Common myeloid progenitor, CD34-positive (primary cell): ENCODE results near the gene SAMD5.

Source experiments
- CTCF ChIA-PET: fragments of 350-600 bp; sonication (Branson Sonifier 250); formaldehyde crosslinking; loops from one replicate; lab custom pipeline; 2021; ENCODE audit warnings: antibody characterized with exemption; lab: Charles Lee
- POLR2A ChIA-PET: fragments of 350-600 bp; sonication (Branson Sonifier 250); formaldehyde crosslinking; loops from one replicate; lab custom pipeline; 2021; ENCODE audit warnings: antibody characterized with exemption; lab: Charles Lee
- DNase-seq, 3 donors: peaks; one replicate each; pipeline versions ENCODE4 v3.0.0 to v3.0.0-alpha.2; 2013
- H3K27ac ChIP-seq, 2 experiments: 1 replicate in 1 of 2; 2 replicates in 1 of 2; pipeline ENCODE4 v1.7.0; 2013; ENCODE audit warnings: inconsistent platforms in 2 of 2, low read length in 2 of 2, mild to moderate bottlenecking in 2 of 2, low read depth in 1 of 2, moderate library complexity in 1 of 2; ENCODE audit not compliant: severe bottlenecking in 2 of 2, insufficient read depth in 1 of 2, poor library complexity in 1 of 2
- H3K27me3 ChIP-seq, 5 experiments: replicated peaks in 2 of 5; 1 replicate in 3 of 5; 2 replicates in 2 of 5; pipeline versions ENCODE4 v1.6.1 to v1.7.0; 2013; ENCODE audit warnings: low read length in 4 of 5, mild to moderate bottlenecking in 2 of 5, moderate library complexity in 2 of 5, inconsistent platforms in 1 of 5; ENCODE audit not compliant: insufficient read depth in 5 of 5, control insufficient read depth in 4 of 5
- H3K36me3 ChIP-seq, 4 experiments: 1 replicate in 2 of 4; 2 replicates in 2 of 4; pipeline versions ENCODE4 v1.6.1 to v1.7.0; 2013; ENCODE audit warnings: low read length in 3 of 4, control low read depth in 1 of 4, mild to moderate bottlenecking in 1 of 4; ENCODE audit not compliant: control insufficient read depth in 4 of 4, insufficient read depth in 4 of 4
- H3K4me1 ChIP-seq, 4 experiments: 1 replicate in 3 of 4; 2 replicates in 1 of 4; pipeline versions ENCODE4 v1.6.1 to v1.7.1; 2013; ENCODE audit warnings: low read length in 3 of 4, mild to moderate bottlenecking in 3 of 4, control low read depth in 1 of 4, inconsistent platforms in 1 of 4, moderate library complexity in 1 of 4; ENCODE audit not compliant: control insufficient read depth in 4 of 4, insufficient read depth in 4 of 4; ENCODE audit errors: control extremely low read depth in 1 of 4
- H3K4me3 ChIP-seq, 7 experiments: 1 replicate in 4 of 7; 2 replicates in 3 of 7; pipeline versions ENCODE4 v1.5.1 to v1.7.0; 2013; ENCODE audit warnings: mild to moderate bottlenecking in 7 of 7, low read length in 6 of 7, moderate library complexity in 6 of 7, inconsistent platforms in 2 of 7, low read depth in 2 of 7, control low read depth in 1 of 7; ENCODE audit not compliant: insufficient read depth in 4 of 7, control insufficient read depth in 1 of 7; ENCODE audit errors: extremely low read depth in 1 of 7
- H3K9me3 ChIP-seq, 5 experiments: 1 replicate in 4 of 5; 2 replicates in 1 of 5; pipeline versions ENCODE4 v1.6.1 to v1.7.1; 2013; ENCODE audit warnings: low read length in 4 of 5, mild to moderate bottlenecking in 2 of 5, inconsistent platforms in 1 of 5, low read depth in 1 of 5, moderate library complexity in 1 of 5; ENCODE audit not compliant: control insufficient read depth in 4 of 5, insufficient read depth in 2 of 5; ENCODE audit errors: control extremely low read depth in 1 of 5
- WGBS: methylation state at CpG from one replicate; pipeline ENCODE4 v1.1.5; 2013; ENCODE audit not compliant: insufficient coverage; 5-methylcytosine and 5-hydroxymethylcytosine counted together

The SAMD5 gene

DNA sequence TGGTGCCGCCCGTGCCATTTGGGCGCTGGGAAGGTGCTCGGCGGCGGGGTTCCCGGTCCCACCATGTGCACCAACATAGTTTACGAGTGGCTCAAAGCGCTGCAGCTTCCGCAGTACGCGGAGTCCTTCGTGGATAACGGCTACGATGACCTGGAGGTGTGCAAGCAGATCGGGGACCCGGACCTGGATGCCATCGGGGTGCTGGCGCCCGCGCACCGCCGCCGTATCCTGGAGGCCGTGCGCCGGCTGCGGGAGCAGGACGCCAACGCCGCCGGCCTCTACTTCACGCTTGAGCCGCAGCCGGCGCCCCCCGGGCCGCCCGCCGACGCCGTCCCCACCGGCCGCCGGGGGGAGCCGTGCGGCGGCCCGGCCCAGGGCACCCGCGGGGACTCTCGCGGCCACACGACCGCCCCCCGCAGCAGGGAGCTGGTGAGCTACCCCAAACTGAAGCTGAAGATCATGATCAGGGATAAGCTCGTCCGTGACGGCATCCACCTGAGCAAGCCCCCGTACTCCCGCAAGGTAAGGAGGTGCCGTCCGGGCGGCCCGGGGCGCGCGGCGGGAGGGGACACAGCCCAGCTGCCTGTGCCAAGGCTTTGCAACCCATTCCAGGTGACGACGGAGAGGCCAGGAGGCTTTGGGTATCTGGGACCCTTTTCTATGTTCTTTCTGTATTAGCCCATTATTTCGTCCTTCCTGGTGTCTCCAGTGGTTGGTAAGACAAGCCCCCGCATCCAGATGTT lies 547 bp downstream of the SAMD5 start:
- Histone ChIP-seq H3K27ac (no peak overlapping the region), H3K9me3 (peaks cover 0 to 13% (median 4%) of the 10 kb centered on the region in 5 experiments), H3K27me3 (peaks cover 25 to 94% (median 58%) of the 10 kb centered on the region in 5 experiments), H3K4me1 (peaks cover 0 to 28% (median 24%) of the 10 kb centered on the region in 4 experiments), H3K36me3 (no peaks in the 10 kb centered on the region), H3K4me3 (peak overlapping the region in 6 of 7 experiments; percentile 6 to 71 (median 50))
- WGBS = 1% methylated on average over 68 of the region's 73 CpGs
- ChIA-PET POLR2A (no interaction called here), CTCF (interaction anchor here (1.0 kb wide), 1 partner anchor 660 kb away, joined by 3 read pairs; no protein-coding TSS in a partner anchor)
- peak in 2 of 3 donors; percentile 21 to 47 for DNase-seq

GRCh38 chr6:147509891-147510290 lies 1.4 kb downstream of the SAMD5 start:
- Histone ChIP-seq H3K27me3 (peaks cover 27 to 97% (median 56%) of the 10 kb centered on the region in 5 experiments), H3K36me3 (no peaks in the 10 kb centered on the region), H3K27ac (no peak overlapping the region), H3K4me1 (peaks cover 0 to 28% (median 24%) of the 10 kb centered on the region in 4 experiments), H3K9me3 (peaks cover 0 to 13% (median 4%) of the 10 kb centered on the region in 5 experiments), H3K4me3 (no peak overlapping the region)
- ChIA-PET POLR2A (no interaction called here), CTCF (no interaction called here)
- peak in 1 of 3 donors; percentile 6 for DNase-seq
- 30% methylated on average over 5 of the region's 7 CpGs for WGBS

DNA sequence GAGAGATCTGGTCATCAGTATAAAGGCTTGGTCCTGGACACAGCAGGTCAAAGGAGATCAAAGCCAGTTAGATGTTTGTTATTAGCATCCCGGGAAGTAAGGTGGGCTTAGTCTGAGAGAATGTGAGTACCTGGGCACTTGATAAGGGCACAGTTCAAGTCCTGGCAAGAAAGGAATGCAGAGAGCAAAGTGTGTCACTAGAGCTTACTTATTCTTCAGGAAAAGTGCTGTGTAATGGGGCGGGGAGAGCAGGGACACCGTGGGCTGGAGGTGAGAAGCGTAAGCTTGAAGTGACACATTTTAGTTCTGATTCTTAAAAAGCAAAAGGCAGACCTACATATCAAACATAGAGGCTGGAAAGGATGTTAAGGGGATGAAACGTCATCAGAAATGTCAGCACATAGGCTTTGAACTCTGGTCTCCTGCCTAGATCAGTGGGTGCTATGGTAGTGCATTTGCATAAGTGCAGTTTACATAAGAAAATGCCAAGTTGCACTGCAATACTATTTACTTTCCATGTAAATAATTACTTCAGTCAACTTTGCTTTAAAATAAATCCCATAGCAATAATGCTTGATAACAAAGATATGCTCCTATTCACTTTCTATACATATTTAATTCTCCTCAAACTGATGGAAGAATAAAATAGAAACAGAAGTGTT lies 2.6 kb downstream of the SAMD5 start:
- H3K36me3 ChIP-seq = no peaks in the 10 kb centered on the region
- WGBS = 80% methylated on average over 2 of the region's 5 CpGs
- POLR2A ChIA-PET = no interaction called here
- H3K9me3 ChIP-seq = peaks cover 0 to 13% (median 4%) of the 10 kb centered on the region in 5 experiments
- peaks cover 27 to 97% (median 58%) of the 10 kb centered on the region in 5 experiments for H3K27me3 ChIP-seq
- CTCF ChIA-PET = no interaction called here
- H3K4me3 ChIP-seq = no peak overlapping the region
- DNase-seq = peak in 1 of 3 donors; percentile 13
- peaks cover 0 to 28% (median 24%) of the 10 kb centered on the region in 4 experiments for H3K4me1 ChIP-seq
- no peak overlapping the region for H3K27ac ChIP-seq

DNA sequence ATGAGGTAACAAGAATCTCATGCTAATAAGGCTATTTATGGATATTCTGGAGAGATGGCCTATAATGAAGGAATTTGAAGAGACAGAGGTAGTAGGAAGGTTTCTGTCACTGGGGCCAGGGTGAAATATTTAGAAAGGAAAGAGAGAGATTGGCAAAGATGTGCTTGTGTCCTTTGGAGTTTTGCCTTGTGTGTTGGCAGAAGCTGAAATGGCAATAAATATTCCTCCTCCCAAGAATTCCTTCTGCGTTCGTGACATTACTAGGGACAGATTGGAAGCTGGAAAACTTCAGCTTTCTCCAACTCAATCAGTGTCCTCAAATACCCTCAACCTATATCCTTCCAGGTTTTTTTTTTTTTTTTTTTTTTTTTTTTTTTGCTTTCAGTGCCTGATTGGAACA lies 6.3 kb downstream of the SAMD5 start:
- POLR2A ChIA-PET = no interaction called here
- WGBS = no CpG with 5 or more reads among the region's 2 CpGs
- CTCF ChIA-PET = no interaction called here

GRCh38 chr6:147515327-147515726 lies 6.8 kb downstream of the SAMD5 start:
- no peaks in the 10 kb centered on the region for H3K4me1 ChIP-seq
- CTCF ChIA-PET = no interaction called here
- H3K27me3 ChIP-seq = peaks cover 28 to 87% (median 51%) of the 10 kb centered on the region in 5 experiments
- POLR2A ChIA-PET = no interaction called here
- no peak overlapping the region for H3K4me3 ChIP-seq
- peaks cover 0 to 13% (median 4%) of the 10 kb centered on the region in 5 experiments for H3K9me3 ChIP-seq
- H3K27ac ChIP-seq = no peak overlapping the region
- WGBS = 98% methylated on average over 2 of the region's 2 CpGs
- DNase-seq = no peak
- no peaks in the 10 kb centered on the region for H3K36me3 ChIP-seq

More for the DNA sequence above, 6.3 kb downstream of the SAMD5 start:
- Histone ChIP-seq H3K27me3 (peaks cover 29 to 92% (median 56%) of the 10 kb centered on the region in 5 experiments), H3K9me3 (peaks cover 0 to 13% (median 4%) of the 10 kb centered on the region in 5 experiments), H3K4me1 (no peaks in the 10 kb centered on the region), H3K27ac (no peak overlapping the region), H3K36me3 (no peaks in the 10 kb centered on the region), H3K4me3 (no peak overlapping the region)
- DNase-seq = no peak

GRCh38 chr6:147522597-147522996 lies 14.1 kb downstream of the SAMD5 start:
- POLR2A ChIA-PET = no interaction called here
- Histone ChIP-seq H3K4me1 (no peaks in the 10 kb centered on the region), H3K4me3 (no peak overlapping the region), H3K36me3 (no peaks in the 10 kb centered on the region), H3K27me3 (peaks cover 27 to 87% (median 45%) of the 10 kb centered on the region in 5 experiments), H3K9me3 (no peaks in the 10 kb centered on the region), H3K27ac (no peak overlapping the region)
- no peak for DNase-seq
- CTCF ChIA-PET = interaction anchor here (0.6 kb wide), 1 partner anchor 15 kb away, joined by 3 read pairs; no protein-coding TSS in a partner anchor
- WGBS = 100% methylated on average over 1 of the region's 1 CpG
